ENCODE measurements around the gene CRBN.

CRBN gene

DNA sequence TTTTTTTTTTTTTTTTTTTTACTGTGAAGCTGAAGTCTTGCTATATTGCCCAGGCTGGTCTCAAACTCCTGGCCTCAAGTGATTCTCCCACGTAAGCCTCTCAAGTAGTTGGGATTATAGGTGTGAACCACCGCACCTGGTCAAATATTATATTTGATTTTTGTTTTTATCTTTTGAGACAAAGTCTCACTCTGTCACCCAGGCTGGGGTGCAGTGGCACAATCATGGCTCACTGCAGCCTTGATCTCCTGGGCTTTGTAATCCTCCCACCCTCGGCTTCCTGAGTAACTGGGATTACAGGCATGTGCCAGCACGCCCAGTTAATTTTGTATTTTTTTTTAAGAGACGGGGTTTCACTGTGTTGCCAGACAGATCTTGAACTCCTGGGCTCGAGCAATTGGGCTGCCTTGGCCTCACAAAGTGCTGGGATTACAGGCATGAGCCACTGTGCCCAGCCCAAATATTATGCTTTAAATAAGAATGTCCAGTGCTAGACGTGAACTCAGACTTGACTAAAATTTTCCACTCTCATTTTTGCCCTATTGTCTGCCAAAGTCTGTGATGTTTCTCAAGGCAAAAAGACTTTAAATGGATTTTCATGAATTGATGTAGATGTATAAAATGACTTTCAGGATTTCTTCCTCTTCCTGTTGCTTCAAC lies 33.4 kb upstream of the CRBN start:
- TF ChIP-seq CEBPB (IDR thresholded peaks at IDR 0.05) (no peak), YY1 (IDR thresholded peaks at IDR 0.05; ENCODE audit: low read depth) (no peak), ZBTB7A (IDR thresholded peaks at IDR 0.05; ENCODE audit: low read depth) (no peak), NFIC (IDR thresholded peaks at IDR 0.05) (no peak), EGR1 (IDR thresholded peaks at IDR 0.05) (no peak), TAF1 (IDR thresholded peaks at IDR 0.05; ENCODE audit: low read depth) (no peak), FOXM1 (IDR thresholded peaks at IDR 0.05; ENCODE audit: borderline replicate concordance, low read depth) (no peak), RAD21 (IDR thresholded peaks at IDR 0.05; ENCODE audit: low read depth) (no peak), TEAD4 (IDR thresholded peaks at IDR 0.05) (no peak), EP300 (IDR thresholded peaks at IDR 0.05; ENCODE audit: borderline replicate concordance) (no peak), CREB1 (IDR thresholded peaks at IDR 0.05; ENCODE audit: low read depth) (no peak), TCF12 (IDR thresholded peaks at IDR 0.05; ENCODE audit: low read depth) (no peak)
- TF ChIP-seq, protein P1, sequence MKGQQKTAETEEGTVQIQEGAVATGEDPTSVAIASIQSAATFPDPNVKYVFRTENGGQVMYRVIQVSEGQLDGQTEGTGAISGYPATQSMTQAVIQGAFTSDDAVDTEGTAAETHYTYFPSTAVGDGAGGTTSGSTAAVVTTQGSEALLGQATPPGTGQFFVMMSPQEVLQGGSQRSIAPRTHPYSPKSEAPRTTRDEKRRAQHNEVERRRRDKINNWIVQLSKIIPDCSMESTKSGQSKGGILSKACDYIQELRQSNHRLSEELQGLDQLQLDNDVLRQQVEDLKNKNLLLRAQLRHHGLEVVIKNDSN (IDR thresholded peaks at IDR 0.05): no peak
- TF ChIP-seq, protein P2, sequence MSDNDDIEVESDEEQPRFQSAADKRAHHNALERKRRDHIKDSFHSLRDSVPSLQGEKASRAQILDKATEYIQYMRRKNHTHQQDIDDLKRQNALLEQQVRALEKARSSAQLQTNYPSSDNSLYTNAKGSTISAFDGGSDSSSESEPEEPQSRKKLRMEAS (IDR thresholded peaks at IDR 0.05): no peak

DNA sequence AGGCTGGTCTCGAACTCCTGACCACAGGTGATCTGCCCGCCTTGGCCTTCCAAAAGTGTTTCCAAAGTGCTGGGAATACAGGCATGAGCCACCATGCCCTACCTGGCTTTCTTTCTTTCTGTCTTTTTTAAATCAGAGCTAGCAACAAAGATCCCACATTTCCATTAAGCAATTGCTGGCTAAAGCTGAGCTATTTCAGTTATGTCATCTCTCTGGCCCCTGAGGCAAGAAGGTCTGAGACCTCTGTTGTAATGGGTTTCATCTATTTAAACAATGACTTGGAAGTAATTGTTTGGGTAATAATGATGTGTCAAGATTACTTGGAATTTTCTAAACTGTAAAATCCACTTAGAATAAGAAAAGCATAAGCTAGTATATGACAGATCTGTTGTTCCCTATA lies 30.2 kb upstream of the CRBN start:
- TF ChIP-seq FOXM1 (IDR thresholded peaks at IDR 0.05; ENCODE audit: borderline replicate concordance, low read depth) (no peak), YY1 (IDR thresholded peaks at IDR 0.05; ENCODE audit: low read depth) (no peak), EGR1 (IDR thresholded peaks at IDR 0.05) (no peak), NFIC (IDR thresholded peaks at IDR 0.05) (no peak), ZBTB7A (IDR thresholded peaks at IDR 0.05; ENCODE audit: low read depth) (no peak), TEAD4 (IDR thresholded peaks at IDR 0.05) (no peak), TAF1 (IDR thresholded peaks at IDR 0.05; ENCODE audit: low read depth) (no peak), EP300 (IDR thresholded peaks at IDR 0.05; ENCODE audit: borderline replicate concordance) (no peak), TCF12 (IDR thresholded peaks at IDR 0.05; ENCODE audit: low read depth) (no peak), RAD21 (IDR thresholded peaks at IDR 0.05; ENCODE audit: low read depth) (no peak), CEBPB (IDR thresholded peaks at IDR 0.05) (no peak)
- TF ChIP-seq, protein P1 (IDR thresholded peaks at IDR 0.05): no peak

DNA sequence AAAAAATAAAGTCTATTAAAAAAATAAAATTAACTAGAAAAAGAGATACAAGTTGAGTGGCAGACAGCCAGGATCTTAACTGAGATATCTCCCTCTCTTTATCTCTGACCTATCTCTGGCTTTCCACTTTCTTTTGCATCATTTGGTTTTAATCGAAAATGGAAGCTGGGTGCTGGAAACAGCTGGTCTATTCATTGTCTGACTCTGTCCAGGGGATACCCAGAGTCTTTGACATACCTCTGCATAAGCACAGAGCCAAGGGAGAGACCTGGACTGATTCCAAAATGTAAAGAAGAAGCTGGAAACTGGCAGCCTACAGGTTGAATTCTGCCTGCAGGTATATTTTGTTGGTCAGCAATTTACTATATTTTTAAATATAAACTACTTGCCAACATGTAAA lies 29.6 kb upstream of the CRBN start:
- TF ChIP-seq TEAD4 (IDR thresholded peaks at IDR 0.05): no peak
- TF ChIP-seq YY1 (IDR thresholded peaks at IDR 0.05; ENCODE audit: low read depth): no peak
- TF ChIP-seq, protein P3, sequence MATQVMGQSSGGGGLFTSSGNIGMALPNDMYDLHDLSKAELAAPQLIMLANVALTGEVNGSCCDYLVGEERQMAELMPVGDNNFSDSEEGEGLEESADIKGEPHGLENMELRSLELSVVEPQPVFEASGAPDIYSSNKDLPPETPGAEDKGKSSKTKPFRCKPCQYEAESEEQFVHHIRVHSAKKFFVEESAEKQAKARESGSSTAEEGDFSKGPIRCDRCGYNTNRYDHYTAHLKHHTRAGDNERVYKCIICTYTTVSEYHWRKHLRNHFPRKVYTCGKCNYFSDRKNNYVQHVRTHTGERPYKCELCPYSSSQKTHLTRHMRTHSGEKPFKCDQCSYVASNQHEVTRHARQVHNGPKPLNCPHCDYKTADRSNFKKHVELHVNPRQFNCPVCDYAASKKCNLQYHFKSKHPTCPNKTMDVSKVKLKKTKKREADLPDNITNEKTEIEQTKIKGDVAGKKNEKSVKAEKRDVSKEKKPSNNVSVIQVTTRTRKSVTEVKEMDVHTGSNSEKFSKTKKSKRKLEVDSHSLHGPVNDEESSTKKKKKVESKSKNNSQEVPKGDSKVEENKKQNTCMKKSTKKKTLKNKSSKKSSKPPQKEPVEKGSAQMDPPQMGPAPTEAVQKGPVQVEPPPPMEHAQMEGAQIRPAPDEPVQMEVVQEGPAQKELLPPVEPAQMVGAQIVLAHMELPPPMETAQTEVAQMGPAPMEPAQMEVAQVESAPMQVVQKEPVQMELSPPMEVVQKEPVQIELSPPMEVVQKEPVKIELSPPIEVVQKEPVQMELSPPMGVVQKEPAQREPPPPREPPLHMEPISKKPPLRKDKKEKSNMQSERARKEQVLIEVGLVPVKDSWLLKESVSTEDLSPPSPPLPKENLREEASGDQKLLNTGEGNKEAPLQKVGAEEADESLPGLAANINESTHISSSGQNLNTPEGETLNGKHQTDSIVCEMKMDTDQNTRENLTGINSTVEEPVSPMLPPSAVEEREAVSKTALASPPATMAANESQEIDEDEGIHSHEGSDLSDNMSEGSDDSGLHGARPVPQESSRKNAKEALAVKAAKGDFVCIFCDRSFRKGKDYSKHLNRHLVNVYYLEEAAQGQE (IDR thresholded peaks at IDR 0.05; ENCODE audit: low read depth): no peak
- no peak for TF ChIP-seq RAD21 (IDR thresholded peaks at IDR 0.05; ENCODE audit: low read depth)
- TF ChIP-seq CEBPB (IDR thresholded peaks at IDR 0.05): no peak
- TF ChIP-seq ZBTB7A (IDR thresholded peaks at IDR 0.05; ENCODE audit: low read depth): no peak

DNA sequence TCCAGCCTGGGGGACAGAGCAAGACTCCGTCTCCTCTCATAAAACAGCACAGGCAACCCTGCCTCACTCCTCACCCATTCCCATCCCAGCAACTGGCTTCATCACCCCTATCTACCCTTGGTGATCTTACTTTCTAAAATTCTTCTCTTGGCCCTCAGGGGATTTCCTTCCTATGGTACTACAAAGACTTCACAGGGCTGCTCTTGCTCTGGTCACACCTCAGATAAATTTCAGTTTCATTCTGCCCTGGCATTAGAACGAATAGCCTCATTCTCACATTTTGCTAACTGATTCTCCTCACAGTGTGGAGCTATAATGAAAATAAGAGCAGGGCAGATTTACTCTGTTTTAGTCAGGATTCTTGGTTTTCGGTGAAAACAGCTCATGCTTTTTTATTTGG lies 22.1 kb upstream of the CRBN start:
- TF ChIP-seq YY1 (IDR thresholded peaks at IDR 0.05; ENCODE audit: low read depth) (no peak), CEBPB (IDR thresholded peaks at IDR 0.05) (no peak), EP300 (IDR thresholded peaks at IDR 0.05; ENCODE audit: borderline replicate concordance) (no peak), CREB1 (IDR thresholded peaks at IDR 0.05; ENCODE audit: low read depth) (no peak), TEAD4 (IDR thresholded peaks at IDR 0.05) (no peak), ZBTB7A (IDR thresholded peaks at IDR 0.05; ENCODE audit: low read depth) (no peak), TAF1 (IDR thresholded peaks at IDR 0.05; ENCODE audit: low read depth) (no peak), EGR1 (IDR thresholded peaks at IDR 0.05) (no peak), RAD21 (IDR thresholded peaks at IDR 0.05; ENCODE audit: low read depth) (no peak), TCF12 (IDR thresholded peaks at IDR 0.05; ENCODE audit: low read depth) (no peak), FOXM1 (IDR thresholded peaks at IDR 0.05; ENCODE audit: borderline replicate concordance, low read depth) (no peak), NFIC (IDR thresholded peaks at IDR 0.05) (no peak)
- TF ChIP-seq, protein P2 (IDR thresholded peaks at IDR 0.05): no peak
- TF ChIP-seq, protein P3 (IDR thresholded peaks at IDR 0.05; ENCODE audit: low read depth): no peak
- TF ChIP-seq, protein P1 (IDR thresholded peaks at IDR 0.05): no peak

DNA sequence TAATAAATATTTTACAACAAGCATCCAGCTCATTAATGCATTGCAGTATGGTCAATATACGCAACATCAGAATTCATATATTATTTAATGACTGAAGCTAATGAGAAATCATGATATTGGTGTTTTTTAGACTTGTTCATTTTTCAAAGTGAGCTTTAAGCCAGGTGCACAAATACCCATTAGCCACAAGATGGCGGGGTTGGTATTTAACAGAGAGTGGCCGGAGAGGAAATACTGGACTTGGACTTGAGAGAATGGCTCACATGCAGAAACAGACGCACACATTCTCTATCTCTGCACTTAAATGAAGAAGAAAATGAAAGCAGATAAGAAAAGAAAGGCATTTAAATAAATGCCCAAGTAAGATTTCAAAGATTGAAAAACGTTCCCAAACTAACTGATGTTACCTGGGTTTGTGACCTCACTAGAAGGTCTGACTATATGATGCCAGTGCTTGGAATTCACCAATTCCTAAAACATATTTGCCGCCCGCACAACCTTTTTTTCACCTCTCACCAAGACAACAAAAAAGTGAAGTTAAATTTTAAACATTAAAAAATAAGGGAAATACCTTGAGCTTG lies 21.2 kb upstream of the CRBN start:
- TF ChIP-seq, protein P3 (IDR thresholded peaks at IDR 0.05; ENCODE audit: low read depth): no peak
- no peak for TF ChIP-seq EGR1 (IDR thresholded peaks at IDR 0.05)
- TF ChIP-seq RAD21 (IDR thresholded peaks at IDR 0.05; ENCODE audit: low read depth): peak; percentile 59
